Hematopoietic multipotent progenitor cell treated with erythropoietin and hydrocortisone succinate and interleukin-3 and kit ligand, for 15 days (in vitro differentiated cells): ENCODE results near the gene UPK1A.

Source experiments
- DNase-seq: peaks from one replicate; pipeline ENCODE4 v3.0.0-alpha.2; 2015; ENCODE audit warnings: low spot score

The UPK1A gene

DNA sequence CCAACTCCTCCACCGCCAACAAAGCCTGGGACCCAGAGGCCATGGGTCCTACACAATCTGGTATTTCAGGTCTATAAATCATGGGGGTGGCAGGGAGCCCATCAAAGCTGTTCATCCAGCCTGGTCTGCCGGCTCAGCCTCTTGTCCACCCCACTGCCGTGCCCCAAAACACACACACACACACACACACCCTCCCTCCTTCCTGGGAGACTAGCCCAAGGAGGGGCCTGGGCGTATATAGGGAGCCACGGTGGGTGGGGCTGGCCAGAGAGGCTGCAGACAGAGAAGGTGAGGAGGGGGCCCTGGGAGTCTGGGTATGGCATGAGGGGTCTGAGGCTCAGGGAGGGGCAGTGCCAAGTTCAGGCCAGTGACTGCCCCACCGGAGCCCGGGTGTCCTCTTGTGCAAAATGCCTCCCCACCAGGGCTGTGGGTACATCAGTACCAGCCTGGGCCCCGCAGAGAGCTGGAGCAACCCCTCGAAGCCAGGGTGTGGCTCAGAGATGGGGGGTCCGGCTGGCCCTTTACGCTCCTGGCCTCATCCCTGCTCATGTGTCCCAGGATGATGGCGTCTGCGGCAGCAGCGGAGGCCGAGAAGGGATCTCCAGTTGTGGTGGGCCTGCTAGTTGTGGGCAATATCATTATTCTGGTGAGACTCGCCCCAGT lies at the start of gene UPK1A:
UPK1A (plus strand) TSS at position 267 of the 663 bp plus-strand sequence; CDS start at position 563, 296 bp downstream.
- DNase-seq: no peak

DNA sequence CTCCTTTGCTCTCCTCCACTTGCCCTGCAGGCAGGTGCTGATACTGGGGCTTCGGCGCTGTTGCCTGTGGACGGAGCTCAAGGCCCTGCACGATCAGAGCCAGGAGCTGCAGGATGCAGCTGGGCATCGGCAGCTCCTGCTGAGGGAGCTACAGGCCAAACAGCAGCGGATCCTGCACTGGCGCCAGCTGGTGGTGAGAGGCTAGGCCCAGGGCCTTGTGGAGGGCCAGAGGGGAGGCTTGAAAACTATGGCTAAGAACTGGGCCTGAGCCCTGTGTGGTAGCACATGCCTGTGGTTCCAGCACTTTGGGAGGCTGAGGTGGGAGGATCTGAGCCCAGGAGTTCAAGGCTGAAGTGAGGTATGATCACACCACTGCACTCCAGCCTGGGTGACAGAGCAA lies 47.5 kb upstream of the UPK1A start:
- DNase-seq: no peak

DNA sequence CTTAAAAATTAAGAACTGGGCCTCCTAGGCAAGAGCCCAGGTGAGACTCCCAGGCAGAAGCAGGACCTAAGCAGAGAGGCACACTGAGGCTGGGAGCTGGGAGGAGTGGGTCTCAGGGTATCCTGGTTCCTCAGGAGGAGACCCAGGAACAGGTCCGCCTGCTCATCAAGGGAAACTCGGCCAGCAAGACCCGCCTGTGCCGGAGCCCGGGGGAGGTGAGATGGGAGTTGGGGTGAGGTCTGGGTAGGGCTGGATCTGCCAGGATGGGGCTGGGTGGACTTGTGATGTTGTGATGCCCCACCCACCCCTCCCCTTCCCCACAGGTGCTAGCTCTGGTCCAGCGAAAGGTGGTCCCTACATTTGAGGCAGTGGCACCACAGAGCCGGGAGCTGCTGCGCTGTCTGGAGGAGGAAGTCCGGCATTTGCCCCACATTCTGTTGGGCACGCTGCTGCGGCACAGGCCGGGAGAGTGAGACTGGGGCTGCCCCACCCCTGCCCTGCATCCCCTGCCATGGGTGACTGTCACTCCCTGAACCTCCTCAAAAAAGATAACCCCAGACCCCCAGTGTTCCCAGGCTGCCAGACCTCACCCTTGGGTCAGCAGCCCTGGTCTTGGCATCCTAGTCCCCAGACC lies 46.9 kb upstream of the UPK1A start:
- DNase-seq: no peak

DNA sequence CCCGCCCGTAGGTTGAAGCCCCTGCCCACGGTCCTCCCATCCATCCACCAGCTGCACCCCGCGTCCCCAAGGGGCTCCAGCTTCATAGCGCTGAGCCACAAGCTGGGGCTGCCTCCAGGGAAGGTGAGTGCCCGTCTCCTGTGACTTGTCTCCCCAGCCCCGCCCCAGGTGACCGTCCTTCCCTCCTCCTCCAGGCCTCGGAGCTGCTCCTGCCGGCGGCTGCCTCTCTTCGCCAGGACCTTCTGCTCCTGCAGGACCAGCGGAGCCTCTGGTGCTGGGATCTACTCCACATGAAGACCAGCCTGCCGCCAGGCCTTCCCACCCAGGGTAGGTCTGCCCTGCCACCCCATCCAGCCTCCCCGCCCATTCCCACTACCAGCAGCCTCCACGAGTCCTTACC lies 46.3 kb upstream of the UPK1A start:
- no peak for DNase-seq

DNA sequence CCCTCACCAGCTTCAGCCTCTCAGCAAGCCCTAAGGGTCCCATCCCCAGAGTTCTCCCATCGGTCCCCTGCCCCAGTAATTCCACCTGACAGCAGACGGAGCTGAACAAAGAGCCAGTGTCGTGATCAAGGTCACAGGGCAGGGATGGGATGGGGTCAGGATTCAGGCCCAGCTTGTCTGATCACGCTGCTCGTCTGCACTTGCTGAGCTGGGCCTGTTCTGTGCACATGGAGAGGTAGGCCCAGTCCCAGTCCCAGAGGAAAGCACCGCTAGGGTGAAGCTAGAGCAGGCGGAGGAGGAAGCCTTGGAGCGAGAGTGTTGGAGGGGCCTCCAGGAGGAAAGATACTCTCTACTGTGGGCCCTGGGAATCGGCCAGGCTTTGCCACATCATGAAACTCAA lies 44.6 kb upstream of the UPK1A start:
- no peak for DNase-seq

DNA sequence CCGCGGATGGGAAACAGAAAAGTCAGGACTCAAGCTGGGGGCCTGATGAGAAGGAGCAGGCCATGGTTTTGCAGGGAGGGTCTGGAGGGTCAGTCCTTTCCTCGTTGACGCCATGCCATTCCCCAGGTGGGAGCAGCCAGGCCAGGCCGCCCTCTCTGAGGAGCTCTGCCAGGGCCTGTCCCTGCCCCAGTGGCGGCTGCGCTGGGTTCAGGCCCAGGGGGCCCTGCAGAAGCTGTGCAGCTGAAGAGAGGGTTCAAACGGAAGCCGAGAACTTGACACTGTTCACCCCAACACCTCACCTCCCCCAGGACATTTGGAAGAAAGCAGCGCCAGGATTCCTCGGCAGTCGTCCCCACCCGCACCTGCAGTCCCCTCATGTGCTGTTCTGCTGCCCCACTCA lies 43.6 kb upstream of the UPK1A start:
- no peak for DNase-seq

DNA sequence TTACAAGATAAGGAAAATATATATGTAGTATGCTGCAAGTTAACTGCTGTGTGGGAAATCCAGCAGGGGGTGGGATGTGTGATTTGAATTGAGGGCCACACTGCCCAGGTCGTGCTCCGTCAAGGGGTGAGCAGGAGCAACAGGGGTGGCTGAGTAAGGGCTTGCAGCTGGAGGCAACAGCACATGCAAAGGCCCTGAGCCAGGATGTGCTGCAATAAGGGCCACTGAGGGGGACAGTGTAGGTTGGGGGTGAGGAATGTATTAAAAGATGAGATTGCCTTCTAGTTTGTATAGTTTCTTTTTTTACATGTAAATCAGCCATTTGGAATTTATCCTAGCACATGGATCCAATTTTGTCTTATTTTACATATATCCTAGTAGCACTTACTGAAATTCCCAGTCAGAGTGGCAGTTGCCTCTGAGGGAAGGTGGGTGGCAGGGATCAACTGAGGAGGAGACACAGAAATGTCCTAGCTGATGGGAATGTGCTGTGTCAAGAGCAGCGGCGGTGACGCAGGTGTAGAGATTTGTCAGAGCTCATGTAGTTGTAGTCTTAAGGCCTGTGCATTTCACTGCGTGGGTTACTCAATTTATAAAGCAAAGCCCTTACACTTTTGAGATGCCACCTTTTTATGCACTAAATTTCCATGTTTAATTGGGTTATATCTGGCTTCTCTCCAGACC lies 42.8 kb upstream of the UPK1A start:
- DNase-seq: no peak

DNA sequence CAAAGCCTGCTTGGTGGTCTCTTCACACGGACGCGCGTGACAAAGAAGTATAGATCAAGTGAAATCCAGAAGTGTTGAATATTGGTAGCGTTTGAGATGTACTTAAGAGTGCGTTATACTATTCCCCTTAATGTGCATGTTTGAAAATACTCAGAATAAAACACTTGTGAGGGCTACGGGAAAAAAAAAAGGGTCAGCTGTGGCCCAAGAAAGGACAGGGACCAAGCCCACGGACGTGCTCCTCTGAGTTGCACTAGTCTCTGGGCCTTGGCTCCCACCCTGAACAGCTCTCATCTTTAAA lies 38.1 kb upstream of the UPK1A start:
- DNase-seq: no peak

DNA sequence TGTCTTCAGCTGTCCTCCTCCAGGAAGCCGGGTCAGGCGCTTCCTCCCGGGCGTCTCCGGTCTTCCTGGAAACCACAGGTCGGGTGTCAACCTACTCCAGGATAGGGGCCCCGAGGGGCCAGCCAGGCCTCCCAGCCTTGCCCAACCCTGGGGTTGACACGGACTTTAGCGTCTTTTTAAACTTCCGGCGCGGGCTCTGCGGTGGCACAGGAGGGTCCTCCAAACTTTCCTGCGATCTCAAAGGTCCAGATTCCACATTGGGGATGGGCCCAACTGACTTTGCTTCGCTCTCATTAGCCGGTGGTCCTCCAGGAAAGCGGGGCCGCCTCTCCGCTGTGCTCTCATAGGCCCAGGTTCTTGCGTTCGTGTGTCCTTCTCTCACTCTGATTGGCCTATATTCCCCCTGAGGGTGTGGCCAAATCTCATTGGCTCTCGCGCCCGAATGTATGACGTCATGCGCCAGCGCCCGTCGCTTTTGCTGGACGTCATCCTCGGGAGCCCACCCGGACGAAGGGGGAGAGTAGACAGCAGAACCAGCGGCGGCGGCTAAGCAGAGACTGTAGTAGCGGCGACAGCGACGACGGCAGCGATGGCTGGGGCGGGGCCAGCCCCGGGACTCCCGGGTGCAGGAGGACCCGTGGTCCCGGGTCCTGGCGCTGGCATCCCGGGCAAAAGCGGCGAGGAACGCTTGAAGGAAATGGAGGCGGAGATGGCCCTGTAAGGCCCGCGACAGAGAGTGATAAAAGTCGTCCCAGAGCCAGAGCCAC lies 37.6 kb upstream of the UPK1A start, which contains the start of gene RBM42:
RBM42 (plus strand) TSS at position 472 of the 767 bp plus-strand sequence; CDS start at position 590, 118 bp downstream.
- peak; percentile 98 for DNase-seq

DNA sequence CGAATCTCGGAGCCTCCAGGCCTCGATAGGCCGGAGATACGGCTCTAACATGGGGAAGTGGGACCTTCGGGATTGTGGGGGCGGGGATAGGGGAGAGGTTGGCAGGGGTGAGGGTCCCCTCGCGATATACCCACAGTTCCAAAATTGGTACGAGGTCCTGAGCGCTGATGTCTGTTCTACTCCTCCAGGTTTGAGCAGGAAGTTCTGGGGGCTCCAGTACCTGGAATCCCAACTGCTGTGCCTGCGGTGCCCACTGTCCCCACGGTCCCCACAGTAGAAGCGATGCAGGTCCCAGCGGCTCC lies 37.0 kb upstream of the UPK1A start:
- peak; percentile 9 for DNase-seq

DNA sequence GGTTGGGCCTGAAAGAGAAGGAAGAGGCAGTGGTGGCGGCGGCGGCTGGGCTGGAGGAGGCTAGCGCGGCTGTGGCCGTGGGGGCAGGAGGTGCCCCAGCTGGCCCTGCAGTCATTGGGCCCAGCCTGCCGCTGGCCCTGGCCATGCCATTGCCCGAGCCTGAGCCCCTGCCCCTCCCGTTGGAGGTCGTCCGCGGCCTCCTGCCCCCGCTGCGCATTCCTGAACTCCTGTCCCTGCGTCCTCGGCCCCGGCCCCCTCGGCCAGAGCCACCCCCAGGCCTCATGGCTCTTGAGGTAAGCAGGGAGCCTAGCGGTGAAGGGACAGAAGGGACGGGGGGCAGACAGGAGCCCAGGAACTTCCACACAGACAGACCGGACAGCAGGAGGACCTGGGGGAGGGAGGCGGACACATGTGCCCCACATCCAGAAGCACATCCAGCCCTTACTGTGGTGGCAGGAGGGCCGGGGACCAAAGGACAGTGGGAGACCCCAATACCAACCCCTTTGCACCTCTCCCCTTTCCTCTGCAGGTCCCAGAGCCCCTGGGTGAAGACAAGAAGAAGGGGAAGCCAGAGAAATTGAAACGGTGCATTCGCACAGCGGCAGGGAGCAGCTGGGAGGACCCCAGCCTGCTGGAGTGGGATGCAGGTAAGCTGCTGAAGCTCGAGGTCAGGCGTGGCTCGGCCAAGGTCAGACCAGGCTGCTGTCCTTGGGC lies 32.4 kb upstream of the UPK1A start:
- no peak for DNase-seq

DNA sequence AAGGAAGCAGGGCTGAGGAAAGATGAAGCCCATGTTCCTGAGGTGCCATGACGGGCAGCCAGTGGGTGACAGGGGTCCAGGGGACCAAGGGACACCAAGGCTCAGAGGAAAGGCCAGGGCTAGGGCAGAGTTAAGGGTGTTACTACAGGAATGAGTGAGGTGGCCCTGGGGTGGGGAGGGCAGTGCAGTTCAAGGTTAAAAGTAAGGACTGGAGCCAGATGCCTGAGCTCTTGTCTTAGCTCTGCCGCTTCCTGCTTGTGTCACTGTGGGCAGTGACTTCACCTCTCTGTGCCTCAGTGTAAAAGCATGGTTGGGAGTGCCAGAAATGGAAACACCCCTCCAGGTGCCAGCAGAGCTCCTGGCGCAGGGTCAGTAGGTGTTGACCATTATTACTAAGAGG lies 29.7 kb upstream of the UPK1A start:
- no peak for DNase-seq

DNA sequence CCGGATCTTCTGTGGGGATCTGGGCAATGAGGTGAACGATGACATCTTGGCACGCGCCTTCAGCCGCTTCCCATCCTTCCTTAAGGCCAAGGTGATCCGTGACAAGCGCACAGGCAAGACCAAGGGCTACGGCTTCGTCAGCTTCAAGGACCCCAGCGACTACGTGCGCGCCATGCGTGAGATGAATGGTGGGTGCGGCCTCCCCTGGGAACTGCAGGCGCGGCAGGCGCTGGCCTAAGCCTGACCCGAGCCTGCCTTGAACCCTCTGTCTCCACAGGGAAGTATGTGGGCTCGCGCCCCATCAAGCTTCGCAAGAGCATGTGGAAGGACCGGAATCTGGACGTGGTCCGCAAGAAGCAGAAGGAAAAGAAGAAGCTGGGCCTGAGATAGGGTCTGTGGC lies 29.2 kb upstream of the UPK1A start:
- no peak for DNase-seq

DNA sequence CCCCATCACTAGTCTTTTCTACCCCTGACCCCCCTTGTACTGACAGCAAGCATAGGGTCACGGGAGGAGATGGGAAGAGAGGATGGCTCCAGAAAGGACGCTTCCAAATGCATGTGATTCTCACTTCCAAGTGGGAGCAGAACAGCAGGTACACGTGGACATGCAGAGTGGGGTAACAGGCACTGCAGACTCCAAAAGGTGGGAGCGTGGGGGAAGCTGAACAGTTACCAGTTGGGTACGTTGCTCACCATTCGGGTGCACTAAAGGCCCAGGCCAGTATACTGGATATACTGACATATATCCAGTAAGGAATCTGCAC lies 27.0 kb upstream of the UPK1A start:
- no peak for DNase-seq

DNA sequence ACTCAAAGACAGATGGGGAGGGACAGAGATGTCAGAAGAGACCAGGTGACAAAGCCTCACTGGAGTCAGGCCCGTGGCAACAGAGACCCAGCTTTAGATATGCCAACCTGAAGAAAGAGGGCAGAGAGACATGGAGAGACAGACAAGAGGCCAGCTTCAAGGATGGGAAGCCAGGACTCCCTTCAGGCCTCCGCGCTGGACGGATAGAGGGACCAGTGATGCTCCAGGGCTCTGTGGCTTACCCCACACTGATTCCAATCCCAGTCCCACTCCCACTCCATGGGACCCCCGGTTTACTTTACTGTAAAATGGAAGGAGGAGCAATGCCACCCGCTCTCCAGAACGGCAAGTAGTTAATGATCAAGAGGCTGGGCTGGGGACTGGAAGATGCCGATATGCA lies 26.5 kb upstream of the UPK1A start:
- DNase-seq: no peak

DNA sequence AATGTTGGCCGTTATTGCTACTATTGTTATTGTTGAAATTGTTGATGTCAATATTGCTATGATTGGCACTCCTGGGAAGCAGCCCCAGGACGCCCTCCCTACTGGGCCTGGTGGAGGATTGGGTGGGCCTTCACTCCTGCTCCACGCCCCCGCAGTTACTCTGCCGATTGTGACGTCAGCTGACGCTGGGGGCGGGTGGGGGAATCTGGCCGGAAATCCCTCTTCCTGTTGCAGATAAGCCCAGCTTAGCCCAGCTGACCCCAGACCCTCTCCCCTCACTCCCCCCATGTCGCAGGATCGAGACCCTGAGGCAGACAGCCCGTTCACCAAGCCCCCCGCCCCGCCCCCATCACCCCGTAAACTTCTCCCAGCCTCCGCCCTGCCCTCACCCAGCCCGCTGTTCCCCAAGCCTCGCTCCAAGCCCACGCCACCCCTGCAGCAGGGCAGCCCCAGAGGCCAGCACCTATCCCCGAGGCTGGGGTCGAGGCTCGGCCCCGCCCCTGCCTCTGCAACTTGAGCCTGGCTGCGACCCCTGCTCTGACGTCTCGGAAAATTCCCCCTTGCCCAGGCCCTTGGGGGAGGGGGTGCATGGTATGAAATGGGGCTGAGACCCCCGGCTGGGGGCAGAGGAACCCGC lies 24.7 kb upstream of the UPK1A start, which contains the start of gene ETV2:
ETV2 (plus strand) TSS at position 231 of the 637 bp plus-strand sequence. CDS start 716 bp downstream, outside the sequence.
- DNase-seq: peak; percentile 15

DNA sequence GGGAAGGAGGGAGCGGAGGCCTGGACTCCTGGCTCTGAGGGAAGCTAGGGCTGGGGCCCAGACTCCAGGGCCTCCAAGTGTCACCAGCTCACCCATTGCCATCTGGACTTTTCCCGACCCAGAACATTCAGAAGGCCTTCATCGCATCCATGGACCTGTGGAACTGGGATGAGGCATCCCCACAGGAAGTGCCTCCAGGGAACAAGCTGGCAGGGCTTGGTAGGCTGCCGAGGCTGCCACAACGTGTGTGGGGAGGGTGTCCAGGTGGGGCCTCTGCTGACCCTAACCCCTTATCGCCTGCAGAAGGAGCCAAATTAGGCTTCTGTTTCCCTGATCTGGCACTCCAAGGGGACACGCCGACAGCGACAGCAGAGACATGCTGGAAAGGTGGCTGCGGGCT lies 24.0 kb upstream of the UPK1A start:
- DNase-seq: no peak

DNA sequence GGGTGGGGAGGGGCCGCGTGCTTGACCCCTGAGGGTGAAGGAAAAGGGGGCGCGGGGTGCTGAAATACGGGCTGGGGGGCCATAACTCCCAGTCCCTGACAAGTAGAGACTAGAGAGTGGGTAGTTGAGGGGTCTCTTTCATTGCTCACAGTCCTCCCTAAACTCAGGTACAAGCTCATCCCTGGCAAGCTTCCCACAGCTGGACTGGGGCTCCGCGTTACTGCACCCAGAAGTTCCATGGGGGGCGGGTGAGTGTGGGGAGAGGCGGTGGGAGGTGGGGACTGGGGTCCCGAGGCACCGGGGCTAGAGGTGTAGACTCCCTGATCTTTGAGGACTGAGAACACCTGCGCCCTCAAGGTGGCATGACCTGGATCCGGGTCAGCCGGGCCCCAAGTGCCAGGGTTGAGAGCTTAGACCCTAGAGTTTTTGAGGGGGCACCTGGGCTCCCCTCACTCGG lies 23.5 kb upstream of the UPK1A start:
- no peak for DNase-seq

DNA sequence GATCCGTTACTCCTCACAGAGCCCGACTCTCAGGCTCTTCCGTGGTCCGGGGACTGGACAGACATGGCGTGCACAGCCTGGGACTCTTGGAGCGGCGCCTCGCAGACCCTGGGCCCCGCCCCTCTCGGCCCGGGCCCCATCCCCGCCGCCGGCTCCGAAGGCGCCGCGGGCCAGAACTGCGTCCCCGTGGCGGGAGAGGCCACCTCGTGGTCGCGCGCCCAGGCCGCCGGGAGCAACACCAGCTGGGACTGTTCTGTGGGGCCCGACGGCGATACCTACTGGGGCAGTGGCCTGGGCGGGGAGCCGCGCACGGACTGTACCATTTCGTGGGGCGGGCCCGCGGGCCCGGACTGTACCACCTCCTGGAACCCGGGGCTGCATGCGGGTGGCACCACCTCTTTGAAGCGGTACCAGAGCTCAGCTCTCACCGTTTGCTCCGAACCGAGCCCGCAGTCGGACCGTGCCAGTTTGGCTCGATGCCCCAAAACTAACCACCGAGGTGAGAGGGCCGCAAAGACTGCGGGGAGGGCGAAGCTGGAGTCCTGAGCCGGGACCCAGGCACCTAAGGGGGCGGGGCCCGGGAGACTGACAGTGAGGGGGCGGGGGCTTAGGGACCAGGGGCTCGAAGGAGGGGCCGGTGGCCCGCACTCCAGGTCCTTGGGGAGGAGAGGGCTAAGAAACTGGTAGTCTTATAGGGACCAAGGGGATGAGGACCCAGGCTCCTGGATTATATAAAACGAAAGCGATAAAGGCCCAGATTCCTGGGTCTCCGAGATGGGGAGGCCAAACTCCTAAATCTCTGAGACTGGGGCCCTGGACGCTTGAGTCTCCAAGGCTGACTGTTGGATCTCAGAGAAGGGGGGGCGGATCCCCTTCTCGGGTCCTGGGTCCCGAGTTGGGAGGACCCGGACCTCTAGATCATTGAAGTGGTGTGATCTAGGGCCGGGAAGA lies 22.8 kb upstream of the UPK1A start:
- DNase-seq: peak; percentile 84

DNA sequence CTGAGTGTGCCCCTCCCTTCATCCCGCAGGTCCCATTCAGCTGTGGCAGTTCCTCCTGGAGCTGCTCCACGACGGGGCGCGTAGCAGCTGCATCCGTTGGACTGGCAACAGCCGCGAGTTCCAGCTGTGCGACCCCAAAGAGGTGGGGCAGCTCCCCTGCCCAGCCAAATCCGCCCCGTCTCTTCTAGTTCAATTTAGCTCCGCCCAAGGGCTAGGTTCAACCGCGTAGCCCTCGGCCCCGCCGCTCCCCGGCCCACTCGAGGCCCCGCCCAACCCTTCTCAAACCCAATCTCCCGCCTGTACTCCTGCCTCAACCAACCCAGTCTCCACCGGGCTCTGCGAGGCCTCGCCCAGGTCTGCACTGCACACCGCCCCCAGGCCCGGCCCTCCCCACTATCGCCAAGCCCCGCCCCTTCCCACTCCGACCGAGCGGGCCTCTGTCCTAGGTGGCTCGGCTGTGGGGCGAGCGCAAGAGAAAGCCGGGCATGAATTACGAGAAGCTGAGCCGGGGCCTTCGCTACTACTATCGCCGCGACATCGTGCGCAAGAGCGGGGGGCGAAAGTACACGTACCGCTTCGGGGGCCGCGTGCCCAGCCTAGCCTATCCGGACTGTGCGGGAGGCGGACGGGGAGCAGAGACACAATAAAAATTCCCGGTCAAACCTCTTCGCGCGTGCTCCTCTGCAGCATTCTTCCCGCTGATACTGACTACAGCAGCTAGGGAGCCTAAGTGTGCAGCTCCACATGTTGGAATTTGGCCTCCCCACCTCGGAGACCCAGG lies 21.9 kb upstream of the UPK1A start:
- peak; percentile 95 for DNase-seq
